ENCODE measurements around the gene RTN4R.

- no peak for TF ChIP-seq CTCF (IDR thresholded peaks at IDR 0.05)
- no peak for TF ChIP-seq EP300 (IDR thresholded peaks at IDR 0.05)
Measured at GRCh38 chr22:20249797-20250354, 18.2 kb downstream of the RTN4R start.
